HCT116 (cell line): ENCODE measurements around the gene F2R. TPM values are rescaled to one million over a fixed set of nuclear protein-coding genes. Genes with fewer than 3 reads are reported as not detected.

ENCODE experiments used
- ATAC-seq: fragments of 200-7000 bp; cut with Tn5 transposase; 2 replicates; pipeline ENCODE4 v1.9.1; 2020; ENCODE audit warnings: mild to moderate bottlenecking, moderate library complexity
- BruUV-seq: library from RNA; stranded (reverse); fragments of 400-500 nt; replicated peaks from 2 replicates; lab custom pipeline; 2021; lab: Mats Ljungman, UMichigan
- CTCF ChIA-PET: fragments of 300-600 bp; sonication (Branson Sonifier 250); formaldehyde crosslinking; loops from one replicate; lab custom pipeline; 2021; ENCODE audit warnings: antibody characterized with exemption; lab: Charles Lee
- POLR2A ChIA-PET: fragments of 300-600, 350-600 bp; sonication (Branson Sonifier 250); formaldehyde crosslinking; loops from one replicate; lab custom pipeline; 2021; ENCODE audit warnings: antibody characterized with exemption; lab: Charles Lee
- RAD21 ChIA-PET, 2 experiments: fragments of 300-600 bp; sonication (Branson Sonifier 250); formaldehyde crosslinking; loops; one replicate each; lab custom pipeline; 2023; ENCODE audit warnings: low total read pairs in 2 of 2; ENCODE audit not compliant: uncharacterized antibody in 2 of 2, unreplicated experiment in 2 of 2, low non-redundant PET in 1 of 2; lab: Charles Lee
- DNase-seq: peaks from one replicate; pipeline ENCODE4 v3.0.0-alpha.2; 2010; ENCODE audit warnings: low read depth, low spot score
- H2AFZ ChIP-seq: fragments of 200-600 bp; shearing (Covaris generic), sonication (generic); 2 replicates; pipeline ENCODE4 v1.6.1; 2017; ENCODE audit warnings: low read depth, mixed run types, mixed read lengths, antibody characterized with exemption, low read length; ENCODE audit not compliant: poor library complexity, severe bottlenecking
- H3K27ac ChIP-seq: 2 replicates; pipeline ENCODE4 v1.5.1; 2012; ENCODE audit warnings: low read depth, low read length
- H3K27me3 ChIP-seq: fragments of 200-600 bp; sonication (generic); 2 replicates; pipeline ENCODE4 v1.6.1; 2016; ENCODE audit warnings: mixed run types, low read length, mixed read lengths; ENCODE audit not compliant: insufficient read depth
- H3K36me3 ChIP-seq, 2 experiments: fragments of 200-500 bp in 1 of 2; fragments of 200-600 bp in 1 of 2; sonication (Bioruptor generic) in 1 of 2; sonication (generic) in 1 of 2; 2 replicates each; pipeline versions ENCODE4 v1.5.1 to v1.6.1; 2014 to 2016; ENCODE audit warnings: low read length in 2 of 2, inconsistent platforms in 1 of 2, mixed read lengths in 1 of 2, mixed run types in 1 of 2; ENCODE audit not compliant: insufficient read depth in 2 of 2, control insufficient read depth in 1 of 2
- H3K4me1 ChIP-seq, 2 experiments: fragments of 200-600 bp in 1 of 2; sonication (generic) in 1 of 2; 2 replicates each; pipeline versions ENCODE4 v1.5.1 to v1.6.1; 2012 to 2017; ENCODE audit warnings: low read length in 2 of 2, inconsistent platforms in 1 of 2, mild to moderate bottlenecking in 1 of 2, mixed read lengths in 1 of 2, mixed run types in 1 of 2, moderate library complexity in 1 of 2; ENCODE audit not compliant: insufficient read depth in 2 of 2, control insufficient read depth in 1 of 2
- H3K4me2 ChIP-seq: fragments of 200-600 bp; sonication (generic); 2 replicates; pipeline ENCODE4 v1.6.1; 2017; ENCODE audit warnings: mixed run types, low read length, mixed read lengths
- H3K4me3 ChIP-seq, 2 experiments: fragments of 200-600 bp in 1 of 2; sonication (generic) in 1 of 2; replicated peaks in 1 of 2; 2 replicates each; pipeline ENCODE4 v1.5.1; 2011 to 2016; ENCODE audit warnings: low read length in 2 of 2, control low read depth in 1 of 2, low read depth in 1 of 2, mild to moderate bottlenecking in 1 of 2, mixed read lengths in 1 of 2, mixed run types in 1 of 2
- H3K79me2 ChIP-seq: fragments of 200-600 bp; sonication (generic); 2 replicates; pipeline ENCODE4 v1.6.1; 2017; ENCODE audit warnings: mild to moderate bottlenecking, mixed run types, low read length, moderate library complexity, mixed read lengths; ENCODE audit not compliant: insufficient read depth
- H3K9ac ChIP-seq: fragments of 200-600 bp; sonication (generic); 2 replicates; pipeline ENCODE4 v1.6.1; 2016; ENCODE audit warnings: low read length, mixed read lengths
- H3K9me2 ChIP-seq: fragments of 200-600 bp; sonication (generic), shearing (Covaris generic); 2 replicates; pipeline ENCODE4 v1.6.1; 2017; ENCODE audit warnings: mixed run types, mild to moderate bottlenecking, moderate library complexity; ENCODE audit not compliant: insufficient read depth
- H3K9me3 ChIP-seq, 2 experiments: fragments of 200-500 bp in 1 of 2; fragments of 200-600 bp in 1 of 2; sonication (Bioruptor generic) in 1 of 2; sonication (generic) in 1 of 2; 2 replicates each; pipeline ENCODE4 v1.6.1; 2014 to 2017; ENCODE audit warnings: low read length in 2 of 2, mixed read lengths in 2 of 2, inconsistent platforms in 1 of 2, low read depth in 1 of 2, mild to moderate bottlenecking in 1 of 2, mixed run types in 1 of 2, moderate library complexity in 1 of 2; ENCODE audit not compliant: control insufficient read depth in 1 of 2, insufficient read depth in 1 of 2
- H4K20me1 ChIP-seq: fragments of 200-600 bp; sonication (generic), shearing (Covaris generic); 2 replicates; pipeline ENCODE4 v1.6.1; 2017; ENCODE audit warnings: mixed run types, mild to moderate bottlenecking, moderate library complexity; ENCODE audit not compliant: insufficient read depth
- ATF3 ChIP-seq: IDR thresholded peaks from 2 replicates; pipeline ENCODE4 v1.6.1; 2012
- CBX3 ChIP-seq: IDR thresholded peaks from 2 replicates; pipeline ENCODE4 v1.6.1; 2012; ENCODE audit warnings: low read depth
- CTCF ChIP-seq, 3 experiments: fragments of 200-600 bp in 1 of 3; sonication (generic) in 1 of 3; IDR thresholded peaks in 2 of 3; conservative IDR thresholded peaks in 1 of 3; 2 replicates each; pipeline ENCODE4 v1.5.1; 2012 to 2017; ENCODE audit warnings: low read depth in 2 of 3, low read length in 2 of 3, antibody characterized with exemption in 1 of 3, borderline replicate concordance in 1 of 3, control low read depth in 1 of 3, mild to moderate bottlenecking in 1 of 3, mixed read lengths in 1 of 3, mixed run types in 1 of 3, moderate library complexity in 1 of 3; ENCODE audit not compliant: insufficient read depth in 1 of 3
- EGR1 ChIP-seq: IDR thresholded peaks from 2 replicates; pipeline ENCODE4 v1.6.1; 2012; ENCODE audit warnings: low read depth
- ELF1 ChIP-seq: IDR thresholded peaks from 2 replicates; pipeline ENCODE4 v1.6.1; 2012; ENCODE audit warnings: low read depth, borderline replicate concordance
- EZH2 ChIP-seq: fragments of 200-600 bp; sonication (generic); IDR thresholded peaks from 2 replicates; pipeline ENCODE4 v1.6.1; 2017; ENCODE audit warnings: antibody characterized with exemption, mixed run types
- EZH2phosphoT487 ChIP-seq: fragments of 200-600 bp; IDR thresholded peaks from 2 replicates; pipeline ENCODE4 v1.6.1; 2018; ENCODE audit warnings: antibody characterized with exemption, borderline replicate concordance
- MAX ChIP-seq: IDR thresholded peaks from 2 replicates; pipeline ENCODE4 v1.6.1; 2012
- POLR2A ChIP-seq: IDR thresholded peaks from 2 replicates; pipeline ENCODE4 v1.7.0; 2011; ENCODE audit warnings: borderline replicate concordance; ENCODE audit not compliant: insufficient read depth, insufficient read length; ENCODE audit errors: extremely low read depth
- RAD21 ChIP-seq: IDR thresholded peaks from 2 replicates; pipeline ENCODE4 v1.6.1; 2012; ENCODE audit warnings: low read depth, mild to moderate bottlenecking
- REST ChIP-seq: IDR thresholded peaks from 2 replicates; pipeline ENCODE4 v1.6.1; 2012; ENCODE audit warnings: low read depth
- SIN3A ChIP-seq: IDR thresholded peaks from 2 replicates; pipeline ENCODE4 v1.6.1; 2012; ENCODE audit warnings: low read depth
- SRF ChIP-seq: IDR thresholded peaks from 2 replicates; pipeline ENCODE4 v1.6.1; 2012; ENCODE audit warnings: low read depth
- YY1 ChIP-seq: IDR thresholded peaks from 2 replicates; pipeline ENCODE4 v1.6.1; 2011; ENCODE audit warnings: low read length, low read depth, moderate library complexity, mild to moderate bottlenecking; ENCODE audit not compliant: insufficient replicate concordance; ENCODE audit errors: extremely low read depth
- ZBTB33 ChIP-seq: IDR thresholded peaks from 2 replicates; pipeline ENCODE4 v1.6.1; 2011; ENCODE audit warnings: mild to moderate bottlenecking, low read length, moderate library complexity; ENCODE audit not compliant: insufficient replicate concordance; ENCODE audit errors: extremely low read depth
- ZFX ChIP-seq: fragments of 450-650 bp; IDR thresholded peaks from 2 replicates; pipeline ENCODE4 v1.6.1; 2017
- ZNF274 ChIP-seq: fragments of 200-500 bp; sonication (Bioruptor generic); IDR thresholded peaks from 2 replicates; pipeline ENCODE4 v1.6.1; 2014; ENCODE audit warnings: mild to moderate bottlenecking, low read depth, low read length, inconsistent platforms
- intact Hi-C: fragments of 100-400 bp; cut with micrococcal nuclease; formaldehyde crosslinking; loops from 2 replicates; pipeline ENCODE4 v1.10.0; 2022
- total RNA-seq: library from RNA; stranded (reverse); gene quantifications from one replicate; pipeline ENCODE4 v1.2.1, GENCODE V29; 2021; ENCODE audit not compliant: unreplicated experiment

The F2R gene
- total RNA-seq, 1 experiment from 2014 or later = 16.6 TPM

- RAD21 ChIA-PET = no interaction called here
- intact Hi-C loops = no loop called here
- CTCF ChIA-PET = no interaction called here
- BruUV-seq = no TSS peak
- no peak for TF ChIP-seq POLR2A
- no peak for TF ChIP-seq ATF3
- TF ChIP-seq RAD21 = no peak
- TF ChIP-seq EZH2phosphoT487 = no peak
- TF ChIP-seq SRF = no peak
- TF ChIP-seq REST = no peak
- TF ChIP-seq ELF1 = no peak
- no peak for TF ChIP-seq YY1
- no peak for TF ChIP-seq EGR1
- TF ChIP-seq CBX3 = no peak
- TF ChIP-seq EZH2 = no peak
- no peak for TF ChIP-seq ZNF274
- TF ChIP-seq ZFX = no peak
- no peak for TF ChIP-seq CTCF (IDR thresholded peaks at IDR 0.05 in 2 of 3, conservative IDR thresholded peaks at IDR 0.05 in 1 of 3; ENCODE audit: borderline replicate concordance in 1 of 3, insufficient read depth in 1 of 3, low read depth in 2 of 3, low read length in 2 of 3)
- TF ChIP-seq MAX = no peak
- TF ChIP-seq SIN3A = no peak
- no peak for TF ChIP-seq ZBTB33
- no peak overlapping the region for H3K27ac ChIP-seq
- H3K9me2 ChIP-seq = 0 out of 2 replicates have a peak, but pooled peaks cover 3% of the 10 kb centered on the region
- no peak overlapping the region for H3K4me3 ChIP-seq
- DNase-seq (no peak), ATAC-seq (no peak)
- H3K36me3 ChIP-seq = no peaks in the 10 kb centered on the region
- no peak overlapping the region for H3K9ac ChIP-seq
- no peaks in the 10 kb centered on the region for H3K27me3 ChIP-seq
- POLR2A ChIA-PET = no interaction called here
- H3K4me2 ChIP-seq = peak overlapping the region; percentile 5; the same call in 1 of the 2 replicates
- H3K4me1 ChIP-seq = peaks cover 18 to 38% of the 10 kb centered on the region in 2 experiments
- H4K20me1 ChIP-seq = no peaks in the 10 kb centered on the region
- H2AFZ ChIP-seq = peak overlapping the region; percentile 52
- no peaks in the 10 kb centered on the region for H3K9me3 ChIP-seq
- no peaks in the 10 kb centered on the region for H3K79me2 ChIP-seq
Observed at GRCh38 chr5:76690704-76691466, 25.0 kb upstream of the F2R start.
